GM12873 (cell line): ENCODE measurements around the gene ADCY3.

ENCODE experiments used
- TF ChIP-seq, protein P1 (sequence below): IDR thresholded peaks from 2 replicates; pipeline ENCODE4 v1.5.1; 2012; ENCODE audit warnings: low read depth, mild to moderate bottlenecking, moderate library complexity, low read length, control low read depth; ENCODE audit not compliant: insufficient read depth; ENCODE audit errors: missing control alignments

The ADCY3 gene

DNA sequence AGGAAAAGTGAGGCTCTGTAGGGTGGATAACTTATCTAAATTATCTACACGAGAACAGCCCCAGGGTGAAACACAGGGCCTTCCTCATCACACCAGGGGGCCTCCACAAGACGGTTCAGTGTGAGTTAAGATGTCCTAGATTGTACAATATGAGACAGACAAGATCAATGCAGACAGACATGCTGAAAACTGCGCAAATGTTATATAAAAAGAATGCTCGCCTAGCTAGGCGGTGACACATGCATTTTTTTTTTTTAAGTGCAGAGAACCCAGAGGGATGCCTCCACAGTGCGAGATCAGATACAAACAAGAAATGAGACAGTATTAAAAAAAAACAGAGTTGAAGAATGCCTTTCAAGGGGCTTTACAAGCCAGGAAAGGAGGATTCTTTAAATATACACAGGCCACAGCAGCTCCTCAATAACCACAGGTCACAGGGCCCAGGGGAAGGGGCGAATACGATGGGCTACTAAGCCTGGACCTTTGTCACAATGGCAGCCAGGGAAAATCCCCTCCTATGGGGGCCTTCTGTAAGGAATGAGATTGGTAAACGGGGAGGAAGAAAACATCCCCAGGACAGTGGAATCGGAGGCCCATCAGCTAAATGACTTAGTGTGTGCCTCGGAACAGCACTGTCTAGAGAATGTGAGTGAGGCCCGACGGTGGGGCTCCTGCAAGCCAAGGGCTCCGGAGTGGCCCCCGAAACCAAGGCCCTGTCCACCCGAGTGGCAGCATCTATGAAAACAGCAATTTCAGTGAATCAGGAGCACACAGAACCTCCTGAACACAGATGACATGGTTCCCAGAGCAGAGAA is 48.9 kb downstream of the ADCY3 start:
- TF ChIP-seq, protein P1, sequence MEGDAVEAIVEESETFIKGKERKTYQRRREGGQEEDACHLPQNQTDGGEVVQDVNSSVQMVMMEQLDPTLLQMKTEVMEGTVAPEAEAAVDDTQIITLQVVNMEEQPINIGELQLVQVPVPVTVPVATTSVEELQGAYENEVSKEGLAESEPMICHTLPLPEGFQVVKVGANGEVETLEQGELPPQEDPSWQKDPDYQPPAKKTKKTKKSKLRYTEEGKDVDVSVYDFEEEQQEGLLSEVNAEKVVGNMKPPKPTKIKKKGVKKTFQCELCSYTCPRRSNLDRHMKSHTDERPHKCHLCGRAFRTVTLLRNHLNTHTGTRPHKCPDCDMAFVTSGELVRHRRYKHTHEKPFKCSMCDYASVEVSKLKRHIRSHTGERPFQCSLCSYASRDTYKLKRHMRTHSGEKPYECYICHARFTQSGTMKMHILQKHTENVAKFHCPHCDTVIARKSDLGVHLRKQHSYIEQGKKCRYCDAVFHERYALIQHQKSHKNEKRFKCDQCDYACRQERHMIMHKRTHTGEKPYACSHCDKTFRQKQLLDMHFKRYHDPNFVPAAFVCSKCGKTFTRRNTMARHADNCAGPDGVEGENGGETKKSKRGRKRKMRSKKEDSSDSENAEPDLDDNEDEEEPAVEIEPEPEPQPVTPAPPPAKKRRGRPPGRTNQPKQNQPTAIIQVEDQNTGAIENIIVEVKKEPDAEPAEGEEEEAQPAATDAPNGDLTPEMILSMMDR: no peak

DNA sequence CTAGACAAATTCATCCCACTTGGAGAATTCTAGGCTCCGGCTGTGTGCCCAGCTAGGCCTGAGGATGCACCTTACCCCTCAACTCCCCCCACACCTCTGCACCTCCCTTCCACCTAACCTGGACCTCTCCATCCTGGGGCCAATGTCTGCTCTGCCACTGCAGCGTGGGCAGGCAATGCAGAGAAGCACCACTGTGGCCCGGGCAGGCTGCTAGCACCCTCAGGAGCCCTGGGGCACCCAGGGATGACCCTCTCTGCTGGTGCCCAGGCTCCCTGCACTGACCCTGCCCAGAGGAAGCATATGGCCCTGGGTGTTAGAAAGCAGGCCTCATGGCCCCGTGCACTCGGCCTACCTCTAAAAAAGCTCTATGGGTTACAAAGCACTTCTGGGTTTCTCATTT is 49.6 kb downstream of the ADCY3 start:
- TF ChIP-seq, protein P1: no peak

DNA sequence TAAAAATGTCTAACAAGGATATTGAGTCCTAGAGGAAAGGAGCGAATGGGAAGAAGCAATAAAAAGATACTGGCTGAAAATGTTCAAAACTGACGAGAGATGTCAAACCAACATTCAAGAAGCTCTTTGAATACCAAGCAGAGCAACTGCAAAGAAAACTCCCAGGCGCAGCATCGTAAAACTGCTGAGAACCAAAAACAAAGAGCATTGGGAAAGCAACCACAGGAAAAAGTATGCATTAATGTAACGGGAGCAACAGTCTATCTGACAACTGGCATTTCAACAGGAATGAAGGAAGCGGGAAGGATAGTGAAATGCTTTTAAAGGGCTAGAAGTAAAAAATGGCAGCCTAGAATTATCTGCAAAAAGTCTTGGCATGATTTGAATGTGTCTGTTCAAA is 53.1 kb downstream of the ADCY3 start:
- TF ChIP-seq, protein P1: no peak

- TF ChIP-seq, protein P1: no peak
These were observed 56.4 kb downstream of the ADCY3 start for GRCh38 chr2:24863641-24864040.

GRCh38 chr2:24861500-24861899 is 58.5 kb downstream of the ADCY3 start:
- TF ChIP-seq, protein P1: no peak

DNA sequence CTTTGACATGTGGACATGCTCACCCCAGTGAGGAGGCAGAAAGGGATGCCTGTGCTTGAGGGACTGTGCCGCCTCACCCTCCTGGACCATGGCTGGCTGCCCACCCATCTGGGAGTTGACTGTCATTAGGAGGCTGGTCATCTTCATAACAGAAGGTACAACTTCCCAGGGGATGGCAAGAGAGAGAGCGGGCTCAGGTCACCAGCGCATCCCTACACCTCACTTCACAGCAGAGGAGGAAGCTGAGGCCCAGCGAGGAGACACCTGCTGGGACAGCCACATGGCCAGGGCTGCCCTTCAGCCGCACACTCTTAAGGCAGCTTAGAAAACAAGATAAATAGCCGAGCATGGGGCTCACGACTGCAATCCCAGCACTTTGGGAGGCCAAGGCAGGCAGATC is 59.4 kb downstream of the ADCY3 start:
- TF ChIP-seq, protein P1: no peak

- TF ChIP-seq, protein P1: no peak
These were observed 60.0 kb downstream of the ADCY3 start for GRCh38 chr2:24859968-24860600.
